HepG2 (cell line): ENCODE measurements around the gene NOCT. TPM values are rescaled to one million over a fixed set of nuclear protein-coding genes. Genes with fewer than 3 reads are reported as not detected.
A peak's percentile ranks its signal among the peaks of the same experiment; 100 is the strongest.

Experiments
- ATF7-NPFF ChIP-seq: sonication (generic); formaldehyde crosslinking; IDR thresholded peaks from 2 replicates; pipeline ENCODE4 v1.8.1; 2023; ENCODE audit warnings: mild to moderate bottlenecking, low read depth, missing genetic modification reagents, moderate library complexity
- HNF1A ChIP-seq, 2 experiments: sonication (generic) in 1 of 2; formaldehyde crosslinking in 1 of 2; IDR thresholded peaks; 2 replicates each; pipeline versions ENCODE4 v1.4.0 to v1.6.1; 2016 to 2020; ENCODE audit warnings: borderline replicate concordance in 1 of 2, low read depth in 1 of 2, mild to moderate bottlenecking in 1 of 2, missing genetic modification reagents in 1 of 2
- KDM2A ChIP-seq: sonication (generic); formaldehyde crosslinking; IDR thresholded peaks from 2 replicates; pipeline ENCODE4 v1.4.0; 2020; ENCODE audit warnings: low read depth, missing genetic modification reagents, borderline replicate concordance
- KDM5B ChIP-seq: sonication (generic); formaldehyde crosslinking; IDR thresholded peaks from 2 replicates; pipeline ENCODE4 v1.4.0; 2020; ENCODE audit warnings: missing genetic modification reagents, mild to moderate bottlenecking, borderline replicate concordance
- MYC ChIP-seq: sonication (generic); formaldehyde crosslinking; IDR thresholded peaks from 2 replicates; pipeline ENCODE4 v1.9.0; 2021; ENCODE audit warnings: missing genetic modification reagents, borderline replicate concordance
- NFIB ChIP-seq: sonication (generic); formaldehyde crosslinking; IDR thresholded peaks from 2 replicates; pipeline ENCODE4 v1.9.0; 2021; ENCODE audit warnings: missing genetic modification reagents, mild to moderate bottlenecking, borderline replicate concordance
- NR2C2 ChIP-seq: sonication (generic); formaldehyde crosslinking; IDR thresholded peaks from 2 replicates; pipeline ENCODE4 v1.4.0; 2020; ENCODE audit warnings: missing genetic modification reagents, mild to moderate bottlenecking, moderate library complexity, borderline replicate concordance
- POGK ChIP-seq: sonication (generic); formaldehyde crosslinking; conservative IDR thresholded peaks from 2 replicates; pipeline ENCODE4 v1.8.0; 2022; ENCODE audit warnings: mild to moderate bottlenecking, moderate library complexity, missing genetic modification reagents
- RXRA ChIP-seq: sonication (generic); formaldehyde crosslinking; IDR thresholded peaks from 2 replicates; pipeline ENCODE4 v1.5.1; 2020; ENCODE audit warnings: missing genetic modification reagents
- RXRB ChIP-seq: IDR thresholded peaks from 2 replicates; pipeline ENCODE4 v1.6.1; 2016; ENCODE audit warnings: borderline replicate concordance, missing genetic modification reagents, missing compliant biosample characterization
- SNAPC4 ChIP-seq: sonication (generic); formaldehyde crosslinking; IDR thresholded peaks from 2 replicates; pipeline ENCODE4 v1.4.0; 2020; ENCODE audit warnings: mild to moderate bottlenecking, missing genetic modification reagents
- XRCC5 ChIP-seq: fragments of 200-400 bp; formaldehyde crosslinking; optimal IDR thresholded peaks from 2 replicates; pipeline ENCODE3; 2017; ENCODE audit warnings: mild to moderate bottlenecking, low read length
- ZBTB20 ChIP-seq: sonication (generic); formaldehyde crosslinking; IDR thresholded peaks from 2 replicates; pipeline ENCODE4 v1.8.1; 2023; ENCODE audit warnings: missing genetic modification reagents, low read depth, mild to moderate bottlenecking, borderline replicate concordance
- ZNF552 ChIP-seq: sonication (generic); formaldehyde crosslinking; IDR thresholded peaks from 2 replicates; pipeline ENCODE4 v1.9.0; 2022; ENCODE audit warnings: missing genetic modification reagents, mild to moderate bottlenecking, borderline replicate concordance
- ZNF598 ChIP-seq: sonication (generic); formaldehyde crosslinking; IDR thresholded peaks from 2 replicates; pipeline ENCODE4 v1.5.1; 2020; ENCODE audit warnings: mild to moderate bottlenecking, missing genetic modification reagents, borderline replicate concordance
- ZNF674 ChIP-seq: sonication (generic); formaldehyde crosslinking; IDR thresholded peaks from 2 replicates; pipeline ENCODE4 v1.5.0; 2020; ENCODE audit warnings: low read depth, mild to moderate bottlenecking, missing genetic modification reagents
- ZNF83 ChIP-seq: sonication (generic); formaldehyde crosslinking; IDR thresholded peaks from 2 replicates; pipeline ENCODE4 v1.4.0; 2020; ENCODE audit warnings: missing genetic modification reagents, mild to moderate bottlenecking, borderline replicate concordance
- ZSCAN20 ChIP-seq: sonication (generic); formaldehyde crosslinking; IDR thresholded peaks from 2 replicates; pipeline ENCODE4 v1.4.0; 2020; ENCODE audit warnings: missing genetic modification reagents, mild to moderate bottlenecking, borderline replicate concordance
- polyA plus RNA-seq, 8 experiments: library from polyadenylated mRNA; depleted of rRNA in 3 of 8; stranded (reverse) in 7 of 8; unstranded in 1 of 8; fragments of >200 nt; fragmentation: Illumina TruSeq in 4 of 8; extraction: Trizol in 4 of 8; gene quantifications; 2 replicates each; pipeline versions ENCODE4 v1.2.1 to v1.2.3, GENCODE V29; 2011 to 2016; ENCODE audit warnings: low read depth in 4 of 8, missing spikeins in 1 of 8, mixed read lengths in 1 of 8; ENCODE audit not compliant: insufficient read depth in 1 of 8
- total RNA-seq, 5 experiments: library from RNA; depleted of rRNA; stranded (reverse); fragments of >200 nt; fragmentation: Illumina TruSeq; extraction: Trizol; gene quantifications; 2 replicates each; pipeline ENCODE4 v1.2.3, GENCODE V29; 2016; ENCODE audit warnings: low read depth in 1 of 5

The NOCT gene
- total and polyA plus RNA-seq, 2 of the 13 experiments (the other 11 are each of a cell fraction or from before 2014, with no cell fraction given) = 3.6 to 13.1 TPM

GRCh38 chr4:139083607-139083955 is 68.0 kb downstream of the NOCT start (continued):
- TF ChIP-seq XRCC5 (no peak), ZNF83 (CRISPR knock-in tag) (no peak), NFIB (CRISPR knock-in tag) (no peak), ZNF552 (CRISPR knock-in tag) (no peak), ATF7-NPFF (CRISPR knock-in tag) (0 out of 2 replicates have a peak, but pooled peaks have one; percentile 50), ZNF674 (no peak), KDM5B (peak; percentile 56; the same call in 1 of the 2 replicates), POGK (CRISPR knock-in tag) (0 out of 2 replicates have a peak, but pooled peaks have one; percentile 23), NR2C2 (CRISPR knock-in tag) (no peak), RXRA (no peak), MYC (CRISPR knock-in tag) (peak; percentile 28; the same call in 1 of the 2 replicates), HNF1A (IDR thresholded peaks at IDR 0.05; ENCODE audit: low read depth) (no peak), HNF1A (CRISPR knock-in tag; IDR thresholded peaks at IDR 0.05; ENCODE audit: borderline replicate concordance) (no peak), ZSCAN20 (CRISPR knock-in tag) (no peak), RXRB (CRISPR knock-in tag) (no peak), ZBTB20 (CRISPR knock-in tag) (peak; percentile 47; the same call in 1 of the 2 replicates), ZNF598 (CRISPR knock-in tag) (0 out of 2 replicates have a peak, but pooled peaks have one; percentile 34), KDM2A (CRISPR knock-in tag) (no peak; the same call in 1 of the 2 replicates), SNAPC4 (no peak)
